GM12878 (cell line): ENCODE results near the gene LY9. TPM values are rescaled to one million over a fixed set of nuclear protein-coding genes. Genes with fewer than 3 reads are reported as not detected.

Experiments used
- ASH2L ChIP-seq: fragments of 300-600, 200-600 bp; sonication (generic); IDR thresholded peaks from 2 replicates; pipeline ENCODE4 v1.6.1; 2017; ENCODE audit warnings: low read depth, mild to moderate bottlenecking, borderline replicate concordance
- CTCF ChIP-seq, 3 experiments: IDR thresholded peaks in 2 of 3; conservative IDR thresholded peaks in 1 of 3; 2 replicates each; pipeline ENCODE4 v1.5.1; 2011; ENCODE audit warnings: low read depth in 3 of 3, low read length in 3 of 3, mild to moderate bottlenecking in 3 of 3, control low read depth in 2 of 3, moderate library complexity in 2 of 3, inconsistent platforms in 1 of 3, mixed read lengths in 1 of 3; ENCODE audit not compliant: control insufficient read depth in 2 of 3, insufficient read depth in 1 of 3; ENCODE audit errors: extremely low read depth in 1 of 3
- EZH2 ChIP-seq: IDR thresholded peaks from 2 replicates; pipeline ENCODE4 v1.6.1; 2012; ENCODE audit warnings: low read depth, mild to moderate bottlenecking, control low read depth, inconsistent platforms, low read length, borderline replicate concordance; ENCODE audit not compliant: control insufficient read depth
- KAT2A ChIP-seq: conservative IDR thresholded peaks from 2 replicates; pipeline ENCODE4 v1.6.1; 2011; ENCODE audit warnings: low read depth, low read length; ENCODE audit not compliant: control insufficient read depth
- LARP7 ChIP-seq: fragments of 450-650 bp; IDR thresholded peaks from 2 replicates; pipeline ENCODE4 v1.6.1; 2017; ENCODE audit warnings: mild to moderate bottlenecking
- MYC ChIP-seq: IDR thresholded peaks from 2 replicates; pipeline ENCODE4 v1.6.1; 2011; ENCODE audit warnings: mild to moderate bottlenecking, low read length, moderate library complexity, inconsistent platforms; ENCODE audit not compliant: insufficient read depth, insufficient replicate concordance, insufficient read length, severe bottlenecking
- POU2F2 ChIP-seq: IDR thresholded peaks from 3 replicates; pipeline ENCODE4 v1.6.1; 2011; ENCODE audit warnings: low read depth, mild to moderate bottlenecking, low read length, borderline replicate concordance
- ZBTB40 ChIP-seq: fragments of 450-650 bp; IDR thresholded peaks from 2 replicates; pipeline ENCODE4 v1.6.1; 2016; ENCODE audit warnings: mild to moderate bottlenecking, moderate library complexity, borderline replicate concordance
- ZNF217 ChIP-seq: fragments of 450-650 bp; IDR thresholded peaks from 2 replicates; pipeline ENCODE4 v1.6.1; 2017; ENCODE audit warnings: antibody characterized with exemption, mild to moderate bottlenecking
- ZNF622 ChIP-seq: fragments of 450-650 bp; IDR thresholded peaks from 2 replicates; pipeline ENCODE4 v1.6.1; 2017; ENCODE audit warnings: mild to moderate bottlenecking, inconsistent platforms
- polyA plus RNA-seq, 11 experiments: library from polyadenylated mRNA; depleted of rRNA in 4 of 11; unstranded in 6 of 11; stranded (reverse) in 5 of 11; fragments of >200 nt; fragmentation: Nextera tagmentation in 4 of 11; fragmentation: Illumina TruSeq in 1 of 11; extraction: Ambion mirVana in 4 of 11; extraction: Trizol in 1 of 11; gene quantifications; 1 replicate in 1 of 11; 2 replicates in 10 of 11; pipeline versions ENCODE4 v1.2.1 to v1.2.3, GENCODE V29; 2011 to 2016; ENCODE audit warnings: inconsistent platforms in 2 of 11, missing spikeins in 2 of 11, low read depth in 1 of 11
- total RNA-seq, 4 experiments: library from RNA; depleted of rRNA in 3 of 4; stranded (reverse); fragments of >200 nt in 3 of 4; fragmentation: Illumina TruSeq in 1 of 4; extraction: Trizol in 1 of 4; gene quantifications; 2 replicates each; pipeline versions ENCODE4 v1.2.1 to v1.2.3, GENCODE V29; 2013 to 2021
- TF ChIP-seq, protein P1 (sequence below): IDR thresholded peaks from 2 replicates; pipeline ENCODE4 v1.6.1; 2011; ENCODE audit warnings: borderline replicate concordance, low read depth, mild to moderate bottlenecking, moderate library complexity, low read length; ENCODE audit not compliant: insufficient read depth, poor library complexity, severe bottlenecking
- TF ChIP-seq, protein P2 (sequence below): IDR thresholded peaks from 2 replicates; pipeline ENCODE4 v1.6.1; 2011; ENCODE audit warnings: low read depth, low read length, improper control_type of control experiment, borderline replicate concordance
- TF ChIP-seq, protein P3 (sequence below): fragments of 450-650 bp; IDR thresholded peaks from 2 replicates; pipeline ENCODE4 v1.6.1; 2016; ENCODE audit warnings: mild to moderate bottlenecking

The LY9 gene
- total and polyA plus RNA-seq, 10 of the 15 experiments (the other 5 are each of a cell fraction or from before 2014, with no cell fraction given), result 2.7 to 12.5 (median 9.0) TPM

- TF ChIP-seq ZNF217 (no peak; the same call in 1 of the 2 replicates), MYC (peak; percentile 47), EZH2 (no peak), ASH2L (no peak), ZNF622 (no peak), POU2F2 (peak; percentile 42; the same call in 1 of the 3 replicates), KAT2A (no peak), CTCF (IDR thresholded peaks at IDR 0.05 in 2 of 3, conservative IDR thresholded peaks at IDR 0.05 in 1 of 3; ENCODE audit: control insufficient read depth in 2 of 3, extremely low read depth in 1 of 3, insufficient read depth in 1 of 3, low read depth in 3 of 3, low read length in 3 of 3) (peak; percentile 47 to 55 (median 53)), LARP7 (no peak), ZBTB40 (peak; percentile 61; the same call in 1 of the 2 replicates)
- TF ChIP-seq, protein P1, sequence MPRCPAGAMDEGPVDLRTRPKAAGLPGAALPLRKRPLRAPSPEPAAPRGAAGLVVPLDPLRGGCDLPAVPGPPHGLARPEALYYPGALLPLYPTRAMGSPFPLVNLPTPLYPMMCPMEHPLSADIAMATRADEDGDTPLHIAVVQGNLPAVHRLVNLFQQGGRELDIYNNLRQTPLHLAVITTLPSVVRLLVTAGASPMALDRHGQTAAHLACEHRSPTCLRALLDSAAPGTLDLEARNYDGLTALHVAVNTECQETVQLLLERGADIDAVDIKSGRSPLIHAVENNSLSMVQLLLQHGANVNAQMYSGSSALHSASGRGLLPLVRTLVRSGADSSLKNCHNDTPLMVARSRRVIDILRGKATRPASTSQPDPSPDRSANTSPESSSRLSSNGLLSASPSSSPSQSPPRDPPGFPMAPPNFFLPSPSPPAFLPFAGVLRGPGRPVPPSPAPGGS, result no peak
- TF ChIP-seq, protein P2, sequence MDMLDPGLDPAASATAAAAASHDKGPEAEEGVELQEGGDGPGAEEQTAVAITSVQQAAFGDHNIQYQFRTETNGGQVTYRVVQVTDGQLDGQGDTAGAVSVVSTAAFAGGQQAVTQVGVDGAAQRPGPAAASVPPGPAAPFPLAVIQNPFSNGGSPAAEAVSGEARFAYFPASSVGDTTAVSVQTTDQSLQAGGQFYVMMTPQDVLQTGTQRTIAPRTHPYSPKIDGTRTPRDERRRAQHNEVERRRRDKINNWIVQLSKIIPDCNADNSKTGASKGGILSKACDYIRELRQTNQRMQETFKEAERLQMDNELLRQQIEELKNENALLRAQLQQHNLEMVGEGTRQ, result no peak
- TF ChIP-seq, protein P3, sequence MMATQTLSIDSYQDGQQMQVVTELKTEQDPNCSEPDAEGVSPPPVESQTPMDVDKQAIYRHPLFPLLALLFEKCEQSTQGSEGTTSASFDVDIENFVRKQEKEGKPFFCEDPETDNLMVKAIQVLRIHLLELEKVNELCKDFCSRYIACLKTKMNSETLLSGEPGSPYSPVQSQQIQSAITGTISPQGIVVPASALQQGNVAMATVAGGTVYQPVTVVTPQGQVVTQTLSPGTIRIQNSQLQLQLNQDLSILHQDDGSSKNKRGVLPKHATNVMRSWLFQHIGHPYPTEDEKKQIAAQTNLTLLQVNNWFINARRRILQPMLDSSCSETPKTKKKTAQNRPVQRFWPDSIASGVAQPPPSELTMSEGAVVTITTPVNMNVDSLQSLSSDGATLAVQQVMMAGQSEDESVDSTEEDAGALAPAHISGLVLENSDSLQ, result no peak; the same call in none of the 2 replicates
These were observed 41.7 kb downstream of the LY9 start (continued) for GRCh38 chr1:160837558-160838205.
